Esophagus muscularis mucosa (tissue), 4 donors: ENCODE data around the gene CHST7. TPM values are rescaled to one million over a fixed set of nuclear protein-coding genes. Genes with fewer than 3 reads are reported as not detected.

Experiments
- DNase-seq: peaks from one replicate; pipeline ENCODE4 v3.0.0-alpha.2; 2017; ENCODE audit errors: extremely low spot score
- H3K27ac ChIP-seq, 4 donors: fragments of 200-600 bp; sonication (generic); replicated peaks in 1 of 4; 1 replicate in 3 of 4; 2 replicates in 1 of 4; pipeline ENCODE4 v1.5.1; 2016 to 2019; ENCODE audit warnings: mild to moderate bottlenecking in 1 of 4
- H3K27me3 ChIP-seq, 4 donors: fragments of 200-600 bp; sonication (generic); one replicate each; pipeline versions ENCODE4 v1.5.1 to v1.6.0; 2016 to 2019
- H3K36me3 ChIP-seq, 4 donors: fragments of 200-600 bp; sonication (generic); one replicate each; pipeline ENCODE4 v1.5.1; 2016 to 2019
- H3K4me1 ChIP-seq, 4 donors: fragments of 200-600 bp; sonication (generic); one replicate each; pipeline ENCODE4 v1.5.1; 2016 to 2019
- H3K4me3 ChIP-seq, 4 donors: fragments of 200-600 bp; sonication (generic); 1 replicate in 2 of 4; 2 replicates in 2 of 4; pipeline ENCODE4 v1.5.1; 2016 to 2019; ENCODE audit warnings: mild to moderate bottlenecking in 4 of 4, moderate library complexity in 1 of 4
- H3K9me3 ChIP-seq, 4 donors: fragments of 200-600 bp; sonication (generic); 1 replicate in 3 of 4; 2 replicates in 1 of 4; pipeline ENCODE4 v1.5.1; 2016 to 2019
- CTCF ChIP-seq, 3 experiments: fragments of 200-600 bp in 2 of 3; fragments of 450-650 bp in 1 of 3; sonication (generic) in 2 of 3; IDR thresholded peaks; one replicate each; pipeline ENCODE4 v1.5.1; 2017 to 2019; ENCODE audit warnings: antibody characterized with exemption in 3 of 3, mild to moderate bottlenecking in 2 of 3, moderate library complexity in 1 of 3
- EP300 ChIP-seq: sonication (generic); formaldehyde crosslinking; IDR thresholded peaks from one replicate; pipeline ENCODE4 v1.6.1; 2017; ENCODE audit warnings: antibody characterized with exemption
- POLR2A ChIP-seq: fragments of 450-650 bp; IDR thresholded peaks from one replicate; pipeline ENCODE4 v1.6.1; 2017; ENCODE audit warnings: antibody characterized with exemption, moderate library complexity, mild to moderate bottlenecking, low read depth
- POLR2AphosphoS5 ChIP-seq, 2 donors: sonication (generic); formaldehyde crosslinking; IDR thresholded peaks; one replicate each; pipeline ENCODE4 v1.6.1; 2017; ENCODE audit warnings: antibody characterized with exemption in 2 of 2
- WGBS: methylation state at CpG from one replicate; pipeline ENCODE4 v1.1.5; 2018; 5-methylcytosine and 5-hydroxymethylcytosine counted together
- intact Hi-C: fragments of 100-400 bp; cut with DNase I; formaldehyde crosslinking; loops from one replicate; pipeline ENCODE4 v1.15.1; 2023
- total RNA-seq, 4 donors: library from RNA; depleted of rRNA; stranded (reverse); fragments of >200 nt; gene quantifications; one replicate each; pipeline versions ENCODE4 v1.1.0 to v1.2.1, GENCODE V29; 2016

The CHST7 gene
- total RNA-seq, 4 donors from 2014 or later = 12.5 to 20.6 (median 17.2) TPM

- intact Hi-C loops = no loop called here
- no peaks in the 10 kb centered on the region for H3K27me3 ChIP-seq
- H3K4me1 ChIP-seq = peaks cover 0 to 21% (median 12%) of the 10 kb centered on the region in 4 donors
- no peak for DNase-seq
- WGBS = 67% methylated on average over 7 of the region's 7 CpGs
- no peaks in the 10 kb centered on the region for H3K9me3 ChIP-seq
- H3K36me3 ChIP-seq = no peaks in the 10 kb centered on the region
- TF ChIP-seq EP300 (no peak), POLR2AphosphoS5 (IDR thresholded peaks at IDR 0.05) (no peak), CTCF (IDR thresholded peaks at IDR 0.05) (no peak), POLR2A (no peak)
- no peak overlapping the region for H3K4me3 ChIP-seq
- H3K27ac ChIP-seq = peak overlapping the region in 1 of 4 donors; percentile 9
Measured at GRCh38 chrX:46589977-46590723, 16.6 kb downstream of the CHST7 start.

- intact Hi-C loops = no loop called here
- Histone ChIP-seq H3K4me3 (no peak overlapping the region), H3K4me1 (peaks cover 0 to 10% (median 0%) of the 10 kb centered on the region in 4 donors), H3K27me3 (no peaks in the 10 kb centered on the region), H3K36me3 (no peaks in the 10 kb centered on the region), H3K9me3 (no peaks in the 10 kb centered on the region), H3K27ac (no peak overlapping the region)
- no peak for DNase-seq
- no peak for TF ChIP-seq POLR2A
- no peak for TF ChIP-seq POLR2AphosphoS5 (IDR thresholded peaks at IDR 0.05)
- no peak for TF ChIP-seq CTCF (IDR thresholded peaks at IDR 0.05)
- TF ChIP-seq EP300 = no peak
- WGBS = 65% methylated on average over 1 of the region's 1 CpG
Measured at GRCh38 chrX:46595084-46595483, 21.5 kb downstream of the CHST7 start.

- no peaks in the 10 kb centered on the region for H3K27me3 ChIP-seq
- no peaks in the 10 kb centered on the region for H3K9me3 ChIP-seq
- DNase-seq = no peak
- WGBS = 83% methylated on average over 8 of the region's 8 CpGs
- H3K36me3 ChIP-seq = no peaks in the 10 kb centered on the region
- intact Hi-C loops = no loop called here
- no peak overlapping the region for H3K4me3 ChIP-seq
- no peak overlapping the region for H3K27ac ChIP-seq
- no peak for TF ChIP-seq EP300
- no peak for TF ChIP-seq POLR2A
- TF ChIP-seq POLR2AphosphoS5 (IDR thresholded peaks at IDR 0.05) = no peak
- no peak for TF ChIP-seq CTCF (IDR thresholded peaks at IDR 0.05)
- H3K4me1 ChIP-seq = peaks cover 0 to 18% (median 0%) of the 10 kb centered on the region in 4 donors
Measured at GRCh38 chrX:46597208-46597607, 23.6 kb downstream of the CHST7 start.

GRCh38 chrX:46597771-46598170 is 24.2 kb downstream of the CHST7 start:
- peaks cover 0 to 23% (median 0%) of the 10 kb centered on the region in 4 donors for H3K4me1 ChIP-seq
- no peak overlapping the region for H3K4me3 ChIP-seq
- H3K27ac ChIP-seq = no peak overlapping the region
- DNase-seq = no peak
- TF ChIP-seq EP300 (no peak), POLR2A (no peak), CTCF (IDR thresholded peaks at IDR 0.05) (no peak), POLR2AphosphoS5 (IDR thresholded peaks at IDR 0.05) (no peak)
- 62% methylated on average over 6 of the region's 6 CpGs for WGBS
- H3K36me3 ChIP-seq = no peaks in the 10 kb centered on the region
- no peaks in the 10 kb centered on the region for H3K27me3 ChIP-seq
- intact Hi-C loops = no loop called here
- H3K9me3 ChIP-seq = no peaks in the 10 kb centered on the region
